SJSA1 (cell line): ENCODE measurements around the gene KRT33B. TPM values are rescaled to one million over a fixed set of nuclear protein-coding genes. Genes with fewer than 3 reads are reported as not detected.

Experiments used
- DNase-seq, 2 experiments: peaks; one replicate each; pipeline ENCODE4 v3.0.0-alpha.2; 2015 to 2020; ENCODE audit warnings: low spot score in 2 of 2, low read depth in 1 of 2
- H3K27ac ChIP-seq: fragments of 250-450 bp; sonication (Bioruptor Pico); 2 replicates; pipeline ENCODE4 v1.5.1; 2020; ENCODE audit warnings: mild to moderate bottlenecking, moderate library complexity
- H3K27me3 ChIP-seq: fragments of 250-450 bp; sonication (Bioruptor Pico); replicated peaks from 2 replicates; pipeline ENCODE4 v1.5.1; 2020; ENCODE audit warnings: mild to moderate bottlenecking, moderate library complexity
- H3K36me3 ChIP-seq: fragments of 250-450 bp; sonication (Bioruptor Pico); 2 replicates; pipeline ENCODE4 v1.5.1; 2020; ENCODE audit warnings: mild to moderate bottlenecking
- H3K4me1 ChIP-seq: fragments of 250-450 bp; sonication (Bioruptor Pico); replicated peaks from 2 replicates; pipeline ENCODE4 v1.6.1; 2021; ENCODE audit warnings: mild to moderate bottlenecking
- H3K4me3 ChIP-seq: fragments of 250-450 bp; sonication (Bioruptor Pico); 2 replicates; pipeline ENCODE4 v1.5.1; 2020; ENCODE audit warnings: mild to moderate bottlenecking
- H3K9me3 ChIP-seq: fragments of 250-450 bp; sonication (Bioruptor Pico); replicated peaks from 2 replicates; pipeline ENCODE4 v1.5.1; 2020; ENCODE audit warnings: mild to moderate bottlenecking
- total RNA-seq: library from RNA; depleted of rRNA; stranded (reverse); fragments of >200 nt; shearing (Covaris generic); gene quantifications from 2 replicates; pipeline ENCODE4 v1.2.3, GENCODE V29; 2014; rRNA removed

KRT33B gene
- total RNA-seq, 1 experiment from 2014 or later: 0.21 TPM

DNA sequence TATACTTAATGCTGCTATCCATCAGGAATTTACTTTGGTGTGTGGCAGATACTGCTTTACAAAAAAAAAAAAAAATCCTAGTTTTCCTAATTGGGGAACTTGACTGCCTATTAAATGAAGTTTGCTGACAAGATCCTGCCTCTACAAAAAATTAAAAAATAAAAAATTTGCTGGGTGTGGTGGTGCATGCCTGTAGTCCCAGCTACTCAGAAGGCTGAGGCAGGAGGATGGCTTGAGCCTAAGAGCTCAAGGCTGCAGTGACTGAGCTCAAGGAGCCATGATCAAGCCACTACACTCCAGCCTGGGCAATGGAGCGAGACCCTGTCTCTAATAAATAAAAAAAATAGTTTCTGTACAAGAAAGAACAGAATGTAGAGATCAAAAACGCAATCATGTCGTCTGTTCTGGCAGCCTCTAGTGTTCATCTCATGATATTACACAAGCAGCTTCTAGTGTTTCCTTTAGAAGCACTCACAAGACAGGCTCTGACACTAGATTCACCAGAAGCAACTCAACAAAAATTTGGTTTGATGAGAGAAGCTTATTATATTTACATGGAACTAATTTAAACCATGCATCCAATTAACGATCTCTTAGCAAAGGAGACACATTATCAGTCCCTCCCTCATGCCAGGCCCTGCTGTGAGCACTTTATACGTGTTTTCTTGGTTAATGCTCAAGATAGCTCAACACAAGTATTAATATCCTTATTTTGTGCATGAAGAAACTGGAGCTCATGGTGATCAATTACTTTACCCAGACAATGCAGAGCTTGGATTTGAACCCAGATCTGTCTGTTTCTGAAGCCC is 47.3 kb downstream of the KRT33B start:
- H3K27me3 ChIP-seq: no peaks in the 10 kb centered on the region
- H3K4me3 ChIP-seq: no peak overlapping the region
- no peaks in the 10 kb centered on the region for H3K4me1 ChIP-seq
- H3K36me3 ChIP-seq: no peaks in the 10 kb centered on the region
- H3K27ac ChIP-seq: no peak overlapping the region
- DNase-seq: peak in 1 of 2 experiments; percentile 54
- 0 out of 2 replicates have a peak, but pooled peaks cover 2% of the 10 kb centered on the region for H3K9me3 ChIP-seq

DNA sequence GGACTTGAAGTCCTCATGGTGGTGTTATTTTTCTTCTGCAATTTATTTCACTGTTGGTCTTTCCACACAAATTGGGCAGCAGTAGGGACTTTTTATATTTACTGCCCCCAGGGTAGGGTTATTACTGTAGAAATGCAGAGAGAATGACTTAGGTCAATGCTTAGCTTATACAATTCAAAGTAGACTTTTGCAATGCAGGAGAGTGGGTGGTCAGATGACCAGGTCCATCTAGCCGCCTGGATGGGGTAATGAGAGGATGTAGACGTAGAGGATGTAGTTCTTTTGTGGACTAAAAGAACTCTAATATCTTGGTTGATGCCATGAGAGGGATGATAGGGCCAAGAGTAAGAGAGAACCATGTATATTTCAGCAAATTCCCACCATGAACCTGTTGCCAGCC is 51.4 kb downstream of the KRT33B start:
- H3K27me3 ChIP-seq: no peaks in the 10 kb centered on the region
- no peak for DNase-seq
- H3K36me3 ChIP-seq: no peaks in the 10 kb centered on the region

DNA sequence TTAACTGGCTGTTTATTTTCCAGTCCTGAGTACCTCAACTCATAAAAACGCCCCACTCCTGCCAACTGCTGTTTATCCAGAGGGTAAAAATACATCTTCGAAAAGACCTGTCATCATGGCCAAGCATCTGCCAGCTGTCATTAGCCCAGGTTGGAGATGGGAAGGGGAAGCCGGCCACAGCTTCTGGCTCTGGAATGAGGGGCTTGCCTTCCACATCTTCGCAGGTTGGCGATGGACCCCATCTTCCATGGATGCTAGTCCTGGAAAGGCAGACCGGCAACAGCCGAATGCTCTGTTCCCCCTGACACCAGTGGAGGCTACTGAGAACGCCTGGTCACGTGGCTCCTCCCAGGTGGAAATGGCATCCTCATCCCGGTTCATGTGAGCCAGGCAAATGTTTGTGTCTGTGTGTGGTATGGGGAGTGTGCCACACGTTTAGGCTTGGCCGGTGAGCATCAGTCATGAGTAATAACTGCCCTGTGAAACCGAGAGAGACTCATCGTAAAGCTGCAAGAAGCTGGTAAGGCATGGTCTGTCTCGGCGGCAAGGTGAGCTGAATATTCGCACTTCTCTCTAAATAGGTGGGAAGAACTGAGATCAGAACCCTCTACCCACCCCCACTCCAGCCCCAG is 53.7 kb downstream of the KRT33B start:
- H3K9me3 ChIP-seq: 0 out of 2 replicates have a peak, but pooled peaks cover 2% of the 10 kb centered on the region
- no peak overlapping the region for H3K27ac ChIP-seq
- no peaks in the 10 kb centered on the region for H3K27me3 ChIP-seq
- H3K4me3 ChIP-seq: no peak overlapping the region
- DNase-seq: no peak
- no peaks in the 10 kb centered on the region for H3K36me3 ChIP-seq
- H3K4me1 ChIP-seq: no peaks in the 10 kb centered on the region

More for the DNA sequence above, 51.4 kb downstream of the KRT33B start:
- 0 out of 2 replicates have a peak, but pooled peaks cover 2% of the 10 kb centered on the region for H3K9me3 ChIP-seq
- H3K4me1 ChIP-seq: no peaks in the 10 kb centered on the region
- no peak overlapping the region for H3K27ac ChIP-seq
- no peak overlapping the region for H3K4me3 ChIP-seq

DNA sequence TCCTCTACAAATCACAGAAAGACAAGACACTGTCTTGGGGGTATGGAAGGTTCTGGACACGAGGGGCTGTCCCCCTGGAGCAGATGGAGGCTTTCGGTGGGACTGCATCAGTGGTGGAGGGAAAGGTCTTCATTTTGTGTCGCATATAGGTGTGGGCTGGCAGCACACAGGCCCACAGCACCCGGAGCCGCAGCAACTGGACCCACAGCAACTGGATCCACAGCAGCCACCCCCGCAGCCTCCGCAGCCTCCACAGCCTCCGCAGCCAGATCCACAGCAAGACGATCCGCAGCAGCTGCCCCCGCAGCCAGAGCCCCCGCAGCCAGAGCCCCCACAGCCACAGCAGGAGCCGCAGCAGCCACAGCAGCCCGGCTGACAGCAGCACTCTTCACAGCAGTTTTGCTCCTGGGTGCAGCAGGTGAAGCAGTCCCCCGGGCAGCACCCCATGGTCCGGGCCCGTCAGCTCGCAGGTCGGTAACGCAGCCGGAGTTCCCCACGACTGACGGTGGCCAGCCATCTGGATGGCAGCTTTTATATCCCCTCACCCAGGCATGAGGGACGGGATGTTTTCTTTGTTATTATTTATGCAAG is 54.3 kb downstream of the KRT33B start, which contains the start of gene KRTAP17-1:
KRTAP17-1 (minus strand) TSS at position 507 of the 591 bp plus-strand sequence; CDS start at position 447, 60 bp downstream.
- Histone ChIP-seq H3K27ac (no peak within 1 kb of the TSS), H3K4me1 (no peaks in the 10 kb centered on the region), H3K36me3 (no peaks in the 10 kb centered on the region), H3K27me3 (no peaks in the 10 kb centered on the region), H3K4me3 (no peak within 1 kb of the TSS), H3K9me3 (0 out of 2 replicates have a peak, but pooled peaks cover 2% of the 10 kb centered on the region)
- no peak for DNase-seq

Other genes with a start within 250 kb of the KRT33B start
- not detected in 2 replicates for gene KRTAP4-12, start 245.6 kb downstream of the KRT33B start, total RNA-seq
- not detected in 2 replicates for gene KRTAP4-6, start 229.3 kb downstream of the KRT33B start, total RNA-seq
- not detected in 2 replicates for gene KRTAP4-5, start 220.0 kb downstream of the KRT33B start, total RNA-seq
- not detected in 2 replicates for gene KRTAP4-4, start 209.1 kb downstream of the KRT33B start, total RNA-seq
- not detected in 2 replicates for gene KRTAP4-3, start 201.6 kb downstream of the KRT33B start, total RNA-seq
- gene KRTAP4-2, start 191.6 kb downstream of the KRT33B start, total RNA-seq: not detected in 2 replicates
- gene KRTAP4-1, start 184.9 kb downstream of the KRT33B start, total RNA-seq: not detected in 2 replicates
- not detected in 2 replicates for gene KRTAP9-1, start 179.9 kb downstream of the KRT33B start, total RNA-seq
- not detected in 2 replicates for gene KRTAP9-2, start 143.2 kb downstream of the KRT33B start, total RNA-seq
- not detected in 2 replicates for gene KRTAP9-3, start 137.4 kb downstream of the KRT33B start, total RNA-seq
- not detected in 2 replicates for gene KRTAP9-8, start 131.8 kb downstream of the KRT33B start, total RNA-seq
- not detected in 2 replicates for gene KRTAP9-4, start 120.1 kb downstream of the KRT33B start, total RNA-seq
- not detected in 2 replicates for gene KRTAP9-9, start 114.4 kb downstream of the KRT33B start, total RNA-seq
- gene KRTAP9-6, start 104.4 kb downstream of the KRT33B start, total RNA-seq: not detected in 2 replicates
- not detected in 2 replicates for gene KRTAP9-7, start 94.1 kb downstream of the KRT33B start, total RNA-seq
- gene KRTAP29-1, start 67.0 kb downstream of the KRT33B start, total RNA-seq: not detected in 2 replicates
- not detected in 2 replicates for gene KRTAP16-1, start 60.5 kb downstream of the KRT33B start, total RNA-seq
- not detected in 2 replicates for gene KRTAP17-1, start 54.1 kb downstream of the KRT33B start, total RNA-seq
- gene KRT33A, start 19.0 kb downstream of the KRT33B start, total RNA-seq: not detected in 2 replicates
- gene KRT34, start 12.5 kb upstream of the KRT33B start, total RNA-seq: 0.84 and 1.6 TPM in 2 replicates
- not detected in 2 replicates for gene KRT31, start 27.8 kb upstream of the KRT33B start, total RNA-seq
- not detected in 2 replicates for gene KRT37, start 54.8 kb upstream of the KRT33B start, total RNA-seq
- gene KRT38, start 71.2 kb upstream of the KRT33B start, total RNA-seq: not detected in 2 replicates
- gene KRT32, start 97.6 kb upstream of the KRT33B start, total RNA-seq: not detected in 2 replicates
- gene KRT35, start 111.3 kb upstream of the KRT33B start, total RNA-seq: not detected in 2 replicates
- not detected in 2 replicates for gene KRT36, start 120.1 kb upstream of the KRT33B start, total RNA-seq
- not detected in 2 replicates for gene KRT13, start 135.8 kb upstream of the KRT33B start, total RNA-seq
- 1.6 and 3.9 TPM in 2 replicates for gene KRT15, start 149.1 kb upstream of the KRT33B start, total RNA-seq
- gene KRT19, start 158.5 kb upstream of the KRT33B start, total RNA-seq: not detected in 2 replicates
- not detected in 2 replicates for gene KRT9, start 202.2 kb upstream of the KRT33B start, total RNA-seq
- gene KRT14, start 217.1 kb upstream of the KRT33B start, total RNA-seq: 0.92 TPM in 1 of 2 replicates, not detected in the other
- gene KRT16, start 243.0 kb upstream of the KRT33B start, total RNA-seq: 0.37 TPM in 1 of 2 replicates, not detected in the other